Measurements from ENCODE around the gene CENPC.

The CENPC gene

GRCh38 chr4:67438975-67439374 is 106.3 kb downstream of the CENPC start:
- H3K4me3 ChIP-seq (ENCODE audit: low read depth, low read length): no peak overlapping the region
- no peak for TF ChIP-seq CTCF (IDR thresholded peaks at IDR 0.05; ENCODE audit: insufficient read depth, low read depth, low read length, missing control alignments)
- DNase-seq (ENCODE audit: low read depth): no peak

GRCh38 chr4:67437974-67438713 is 107.2 kb downstream of the CENPC start:
- DNase-seq (ENCODE audit: low read depth): no peak
- no peak overlapping the region for H3K4me3 ChIP-seq (ENCODE audit: low read depth, low read length)
- TF ChIP-seq CTCF (IDR thresholded peaks at IDR 0.05; ENCODE audit: insufficient read depth, low read depth, low read length, missing control alignments): no peak

GRCh38 chr4:67436742-67437141 is 108.6 kb downstream of the CENPC start:
- TF ChIP-seq CTCF (IDR thresholded peaks at IDR 0.05; ENCODE audit: insufficient read depth, low read depth, low read length, missing control alignments): no peak
- no peak for DNase-seq (ENCODE audit: low read depth)

GRCh38 chr4:67430989-67431388 is 114.3 kb downstream of the CENPC start:
- TF ChIP-seq CTCF (IDR thresholded peaks at IDR 0.05; ENCODE audit: insufficient read depth, low read depth, low read length, missing control alignments): no peak
- H3K4me3 ChIP-seq (ENCODE audit: low read depth, low read length): no peak overlapping the region
- DNase-seq (ENCODE audit: low read depth): no peak

More at GRCh38 chr4:67436742-67437141, 108.6 kb downstream of the CENPC start:
- no peak overlapping the region for H3K4me3 ChIP-seq (ENCODE audit: low read depth, low read length)

GRCh38 chr4:67428819-67429218 is 116.5 kb downstream of the CENPC start:
- DNase-seq (ENCODE audit: low read depth): no peak
- H3K4me3 ChIP-seq (ENCODE audit: low read depth, low read length): no peak overlapping the region
- no peak for TF ChIP-seq CTCF (IDR thresholded peaks at IDR 0.05; ENCODE audit: insufficient read depth, low read depth, low read length, missing control alignments)

Measured in GM12865 (cell line).